B cell (primary cell): ENCODE data around the gene KHNYN. TPM values are rescaled to one million over a fixed set of nuclear protein-coding genes. Genes with fewer than 3 reads are reported as not detected.
"Not testable (repeated sequence)": the region's sequence is repeated elsewhere in the genome, so short reads cannot be mapped to it uniquely, and the experiment has no call there.

Experiments
- ATAC-seq: fragments of 200-7000 bp; cut with Tn5 transposase; one replicate; pipeline ENCODE4 v1.10.0; 2021; ENCODE audit warnings: low read depth, mild to moderate bottlenecking, moderate number of reproducible peaks, moderate library complexity
- CTCF ChIA-PET: fragments of 350-600 bp; sonication (Branson Sonifier 250); formaldehyde crosslinking; loops from one replicate; lab custom pipeline; 2021; ENCODE audit warnings: antibody characterized with exemption, inconsistent platforms; lab: Charles Lee
- POLR2A ChIA-PET: fragments of 350-600 bp; sonication (Branson Sonifier 250); formaldehyde crosslinking; loops from one replicate; lab custom pipeline; 2021; ENCODE audit warnings: antibody characterized with exemption; lab: Charles Lee
- DNase-seq: peaks from one replicate; pipeline ENCODE4 v3.0.0; 2013
- H2AFZ ChIP-seq: 2 replicates; pipeline ENCODE4 v1.6.1; 2012; ENCODE audit warnings: mild to moderate bottlenecking, low read depth, low read length; ENCODE audit not compliant: insufficient read depth, poor library complexity, severe bottlenecking
- H3K27ac ChIP-seq, 2 donors: 1 replicate in 1 of 2; 2 replicates in 1 of 2; pipeline ENCODE4 v1.5.1; 2012 to 2013; ENCODE audit warnings: low read length in 2 of 2, mild to moderate bottlenecking in 2 of 2, moderate library complexity in 1 of 2
- H3K27me3 ChIP-seq, 4 experiments: fragments of 200-600 bp in 1 of 4; sonication (generic) in 1 of 4; replicated peaks in 1 of 4; 1 replicate in 2 of 4; 2 replicates in 2 of 4; pipeline versions ENCODE4 v1.6.1 to v1.7.0; 2013 to 2016; ENCODE audit warnings: low read length in 3 of 4, mild to moderate bottlenecking in 2 of 4, mixed read lengths in 1 of 4, moderate library complexity in 1 of 4; ENCODE audit not compliant: insufficient read depth in 4 of 4, control insufficient read depth in 3 of 4; ENCODE audit errors: control extremely low read depth in 1 of 4
- H3K36me3 ChIP-seq, 2 experiments: replicated peaks in 1 of 2; 1 replicate in 1 of 2; 2 replicates in 1 of 2; pipeline versions ENCODE4 v1.6.1 to v1.7.1; 2013; ENCODE audit warnings: low read length in 1 of 2; ENCODE audit not compliant: insufficient read depth in 2 of 2, control insufficient read depth in 1 of 2; ENCODE audit errors: control extremely low read depth in 1 of 2, extremely low read depth in 1 of 2
- H3K4me1 ChIP-seq, 2 donors: fragments of 200-600 bp in 1 of 2; sonication (generic) in 1 of 2; 1 replicate in 1 of 2; 2 replicates in 1 of 2; pipeline versions ENCODE4 v1.5.1 to v1.6.1; 2013 to 2017; ENCODE audit warnings: low read length in 2 of 2; ENCODE audit not compliant: control insufficient read depth in 2 of 2, insufficient read depth in 2 of 2
- H3K4me2 ChIP-seq: replicated peaks from 2 replicates; pipeline ENCODE3; 2012; ENCODE audit warnings: mild to moderate bottlenecking, low read depth, low read length; ENCODE audit not compliant: poor library complexity, severe bottlenecking
- H3K4me3 ChIP-seq, 5 experiments: fragments of 200-600 bp in 1 of 5; sonication (generic) in 1 of 5; 1 replicate in 3 of 5; 2 replicates in 2 of 5; pipeline versions ENCODE4 v1.5.1 to v1.7.0; 2011 to 2016; ENCODE audit warnings: low read length in 4 of 5, mild to moderate bottlenecking in 4 of 5, low read depth in 2 of 5, control low read depth in 1 of 5, moderate library complexity in 1 of 5; ENCODE audit not compliant: insufficient read depth in 1 of 5; ENCODE audit errors: control extremely low read depth in 1 of 5, extremely low read depth in 1 of 5
- H3K79me2 ChIP-seq: fragments of 200-600 bp; sonication (generic); one replicate; pipeline ENCODE4 v1.6.0; 2016; ENCODE audit warnings: low read length; ENCODE audit not compliant: control insufficient read depth, insufficient read depth
- H3K9ac ChIP-seq: fragments of 200-600 bp; sonication (generic); 2 replicates; pipeline ENCODE4 v1.6.1; 2017; ENCODE audit warnings: mild to moderate bottlenecking, low read length, moderate library complexity
- H3K9me3 ChIP-seq, 3 donors: one replicate each; pipeline versions ENCODE4 v1.6.1 to v1.7.1; 2013; ENCODE audit warnings: low read length in 2 of 3; ENCODE audit not compliant: control insufficient read depth in 2 of 3, insufficient read depth in 1 of 3; ENCODE audit errors: control extremely low read depth in 1 of 3
- H4K20me1 ChIP-seq: 2 replicates; pipeline ENCODE4 v1.6.0; 2012; ENCODE audit warnings: mild to moderate bottlenecking, low read length; ENCODE audit not compliant: insufficient read depth, control insufficient read depth, poor library complexity, severe bottlenecking
- H3K27ac Mint-ChIP-seq: one replicate; pipeline ENCODE4 v1.8.0; 2021; ENCODE audit warnings: mixed read lengths
- H3K27me3 Mint-ChIP-seq: one replicate; pipeline ENCODE4 v1.8.0; 2021; ENCODE audit warnings: mixed read lengths
- H3K4me1 Mint-ChIP-seq: one replicate; pipeline ENCODE4 v1.8.0; 2021; ENCODE audit warnings: mixed read lengths
- H3K4me3 Mint-ChIP-seq: one replicate; pipeline ENCODE4 v1.8.0; 2021; ENCODE audit warnings: mixed read lengths
- H3K9me3 Mint-ChIP-seq: one replicate; pipeline ENCODE4 v1.8.0; 2022; ENCODE audit warnings: mixed read lengths; ENCODE audit not compliant: insufficient read depth
- CTCF ChIP-seq: fragments of 200-600 bp; IDR thresholded peaks from one replicate; pipeline ENCODE4 v1.8.0; 2022; ENCODE audit warnings: antibody characterized with exemption, mild to moderate bottlenecking
- EZH2 ChIP-seq: IDR thresholded peaks from 2 replicates; pipeline ENCODE4 v1.6.1; 2012; ENCODE audit warnings: borderline replicate concordance, low read depth, mild to moderate bottlenecking, moderate library complexity, low read length; ENCODE audit not compliant: insufficient read depth, poor library complexity, severe bottlenecking
- WGBS: methylation state at CpG from one replicate; pipeline ENCODE4 v1.1.5; 2013; ENCODE audit warnings: missing lambda C conversion rate; ENCODE audit not compliant: insufficient coverage; 5-methylcytosine and 5-hydroxymethylcytosine counted together
- intact Hi-C: fragments of 100-400 bp; cut with micrococcal nuclease; formaldehyde crosslinking; loops from one replicate; pipeline ENCODE4 v1.10.0; 2022
- polyA plus RNA-seq: library from polyadenylated mRNA; depleted of rRNA; stranded (reverse); fragments of >200 nt; gene quantifications from 2 replicates; pipeline ENCODE4 v1.2.3, GENCODE V29; 2012
- total RNA-seq, 2 donors: library from RNA; stranded (reverse); fragments of 120-200 nt in 1 of 2; gene quantifications; 1 replicate in 1 of 2; 2 replicates in 1 of 2; pipeline versions ENCODE4 v1.2.3 to v1.2.4, GENCODE V29; 2013 to 2022

The KHNYN gene
- total and polyA plus RNA-seq, 2 donors (not counting 1 experiment from before 2014, with no cell fraction given): 74.4 to 184 TPM

- Mint-ChIP-seq H3K9me3 (peaks cover 3% of the 10 kb centered on the region), H3K4me3 (peak overlapping the region; percentile 89), H3K4me1 (peaks cover 17% of the 10 kb centered on the region), H3K27me3 (peaks cover 3% of the 10 kb centered on the region), H3K27ac (peak overlapping the region; percentile 47)
- Histone ChIP-seq H3K4me2 (peak overlapping the region; percentile 53), H4K20me1 (no peaks in the 10 kb centered on the region), H3K27me3 (no peaks in the 10 kb centered on the region), H3K9ac (peak overlapping the region; percentile 35), H3K4me1 (peaks cover 9 to 10% of the 10 kb centered on the region in 2 donors), H2AFZ (peak overlapping the region; percentile 69), H3K79me2 (no peaks in the 10 kb centered on the region), H3K36me3 (no peaks in the 10 kb centered on the region), H3K4me3 (peak overlapping the region in 2 of 5 experiments; percentile 29 to 32), H3K27ac (no peak overlapping the region), H3K9me3 (no peaks in the 10 kb centered on the region)
- peak; percentile 47 for DNase-seq
- ATAC-seq: peak; percentile 82
- TF ChIP-seq EZH2 (no peak), CTCF (peak; percentile 70)
- 56% methylated on average over 17 of the region's 23 CpGs for WGBS
- intact Hi-C loops: loop anchor here (5.0 kb wide), 2 partner anchors 196 to 651 kb away; no protein-coding TSS in a partner anchor
- CTCF ChIA-PET: interaction anchor here (0.9 to 1.2 kb wide), 7 partner anchors 23 to 671 kb away, joined by 3 to 4 read pairs (median 3); no protein-coding TSS in a partner anchor
- POLR2A ChIA-PET: no interaction called here
Measured at GRCh38 chr14:24481622-24482324, 52.0 kb downstream of the KHNYN start.

DNA sequence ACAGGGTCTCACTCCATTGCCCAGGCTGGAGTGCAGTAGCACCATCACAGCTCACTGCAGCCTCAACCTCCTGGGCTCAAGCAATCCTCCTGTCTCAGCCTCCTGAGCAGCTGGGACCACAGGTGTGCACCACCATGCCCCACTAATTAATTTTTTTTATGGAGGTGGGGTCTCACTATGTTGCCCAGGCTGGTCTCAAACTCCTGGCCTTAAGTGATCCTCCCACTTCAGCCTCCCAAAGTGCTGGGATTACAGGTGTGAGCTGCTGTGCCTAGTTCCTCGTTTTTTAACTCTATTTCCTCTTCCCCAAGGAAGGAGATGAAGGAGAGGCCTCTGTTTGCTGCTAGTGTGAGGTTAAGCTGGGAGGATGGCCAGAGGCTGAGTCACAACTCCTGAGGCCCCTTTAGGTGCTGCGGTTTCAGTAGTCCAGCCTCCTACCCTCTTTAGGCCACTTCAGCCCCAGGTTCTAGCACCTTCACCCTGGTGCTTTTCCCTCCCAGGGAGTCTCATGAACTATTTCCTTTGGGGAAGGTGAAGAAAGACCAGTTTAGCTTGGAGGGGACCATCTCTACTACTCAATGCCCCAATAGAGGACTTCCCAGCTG, 53.0 kb downstream of the KHNYN start:
- H3K27ac Mint-ChIP-seq, DNase-seq, H3K9ac ChIP-seq, H3K27me3 Mint-ChIP-seq, ATAC-seq, H3K4me1 ChIP-seq, H3K27ac ChIP-seq, H3K9me3 ChIP-seq, H3K79me2 ChIP-seq, H2AFZ ChIP-seq, H4K20me1 ChIP-seq, H3K36me3 ChIP-seq, H3K27me3 ChIP-seq, H3K4me3 ChIP-seq, H3K4me2 ChIP-seq, POLR2A ChIA-PET, H3K9me3 Mint-ChIP-seq, H3K4me3 Mint-ChIP-seq: not testable (repeated sequence)
- intact Hi-C loops: loop anchor here (5.0 kb wide), 2 partner anchors 194 to 650 kb away; no protein-coding TSS in a partner anchor
- peaks cover 17% of the 10 kb centered on the region for H3K4me1 Mint-ChIP-seq
- CTCF ChIA-PET: interaction anchor here (1.0 to 1.5 kb wide), 2 partner anchors 197 to 227 kb away, joined by 3 to 6 read pairs; no protein-coding TSS in a partner anchor
- no CpG with 5 or more reads among the region's 2 CpGs for WGBS
